SK-N-SH treated with all-trans-retinoic acid at 6 μM for 48 hours (cell line): ENCODE data around the gene PGAM5.

Experiments
- ATAC-seq: fragments of 200-7000 bp; cut with Tn5 transposase; 3 replicates; pipeline ENCODE4 v1.9.1; 2020; ENCODE audit warnings: mild to moderate bottlenecking, moderate library complexity
- ARNTL ChIP-seq: fragments of 450-650 bp; formaldehyde crosslinking; IDR thresholded peaks from 2 replicates; pipeline ENCODE4 v1.5.0; 2020; ENCODE audit warnings: low read depth, mild to moderate bottlenecking, moderate library complexity, borderline replicate concordance
- BACH2 ChIP-seq: fragments of 250-450 bp; sonication (Bioruptor Pico); IDR thresholded peaks from 2 replicates; pipeline ENCODE4 v1.9.0; 2021; ENCODE audit warnings: mild to moderate bottlenecking, borderline replicate concordance
- CREB5 ChIP-seq: fragments of 250-450 bp; sonication (Bioruptor Pico); IDR thresholded peaks from 2 replicates; pipeline ENCODE4 v1.5.1; 2020; ENCODE audit warnings: low read depth, mild to moderate bottlenecking, moderate library complexity
- CSDC2 ChIP-seq: fragments of 250-450 bp; sonication (Bioruptor Pico); IDR thresholded peaks from 2 replicates; pipeline ENCODE4 v1.5.0; 2020; ENCODE audit warnings: mild to moderate bottlenecking, moderate library complexity
- GLIS3 ChIP-seq: fragments of 250-450 bp; sonication (Bioruptor Pico); IDR thresholded peaks from 2 replicates; pipeline ENCODE4 v1.5.0; 2020; ENCODE audit warnings: mild to moderate bottlenecking, moderate library complexity
- ISL1 ChIP-seq: fragments of 250-450 bp; sonication (Bioruptor Pico); IDR thresholded peaks from 2 replicates; pipeline ENCODE4 v2.1.2; 2022; ENCODE audit warnings: mild to moderate bottlenecking, moderate library complexity
- OSR1 ChIP-seq: fragments of 250-450 bp; sonication (Bioruptor Pico); IDR thresholded peaks from 2 replicates; pipeline ENCODE4 v1.8.0; 2022; ENCODE audit warnings: moderate library complexity, mild to moderate bottlenecking, inconsistent platforms
- PPARA ChIP-seq: fragments of 250-450 bp; sonication (Bioruptor Pico); IDR thresholded peaks from 2 replicates; pipeline ENCODE4 v1.5.0; 2020; ENCODE audit warnings: mild to moderate bottlenecking, borderline replicate concordance
- RARB ChIP-seq: fragments of 250-450 bp; sonication (Bioruptor Pico); IDR thresholded peaks from 2 replicates; pipeline ENCODE4 v1.8.0; 2021; ENCODE audit warnings: mild to moderate bottlenecking, moderate library complexity
- SNAI2 ChIP-seq: fragments of 250-450 bp; sonication (Bioruptor Pico); IDR thresholded peaks from 2 replicates; pipeline ENCODE4 v1.5.0; 2020; ENCODE audit warnings: mild to moderate bottlenecking, moderate library complexity
- TCF4 ChIP-seq: fragments of 250-450 bp; sonication (Bioruptor Pico); IDR thresholded peaks from 2 replicates; pipeline ENCODE4 v1.8.0; 2021; ENCODE audit warnings: mild to moderate bottlenecking, moderate library complexity, borderline replicate concordance
- TOX ChIP-seq: fragments of 250-450 bp; sonication (Bioruptor Pico); IDR thresholded peaks from 2 replicates; pipeline ENCODE4 v1.8.0; 2021; ENCODE audit warnings: mild to moderate bottlenecking, moderate library complexity, borderline replicate concordance
- ZC3H10 ChIP-seq: fragments of 250-450 bp; sonication (Bioruptor Pico); IDR thresholded peaks from 2 replicates; pipeline ENCODE4 v1.5.1; 2021; ENCODE audit warnings: mild to moderate bottlenecking, moderate library complexity
- ZFP3 ChIP-seq: fragments of 250-450 bp; sonication (Bioruptor Pico); IDR thresholded peaks from 2 replicates; pipeline ENCODE4 v1.5.0; 2020; ENCODE audit warnings: mild to moderate bottlenecking, moderate library complexity
- ZNF565 ChIP-seq: fragments of 450-650 bp; formaldehyde crosslinking; conservative IDR thresholded peaks from 2 replicates; pipeline ENCODE4 v1.5.0; 2020; ENCODE audit warnings: low read depth, mild to moderate bottlenecking, moderate library complexity
- ZNF70 ChIP-seq: fragments of 450-650 bp; formaldehyde crosslinking; IDR thresholded peaks from 2 replicates; pipeline ENCODE4 v1.5.0; 2020; ENCODE audit warnings: mild to moderate bottlenecking, moderate library complexity
- TF ChIP-seq, protein P1 (sequence below): fragments of 250-450 bp; sonication (Bioruptor Pico); IDR thresholded peaks from 2 replicates; pipeline ENCODE4 v1.8.0; 2020; ENCODE audit warnings: mild to moderate bottlenecking, moderate library complexity, borderline replicate concordance
- TF ChIP-seq, protein P2 (sequence below): fragments of 250-450 bp; sonication (Bioruptor Pico); IDR thresholded peaks from 2 replicates; pipeline ENCODE4 v1.8.0; 2021; ENCODE audit warnings: low read depth, mild to moderate bottlenecking, moderate library complexity, borderline replicate concordance
- TF ChIP-seq, protein P3 (sequence below): fragments of 250-450 bp; sonication (Bioruptor Pico); IDR thresholded peaks from 2 replicates; pipeline ENCODE4 v1.5.1; 2021; ENCODE audit warnings: mild to moderate bottlenecking, moderate library complexity

The PGAM5 gene

GRCh38 chr12:132718644-132719043 lies 8.0 kb downstream of the PGAM5 start:
- no peak for ATAC-seq
- TF ChIP-seq, protein P1, sequence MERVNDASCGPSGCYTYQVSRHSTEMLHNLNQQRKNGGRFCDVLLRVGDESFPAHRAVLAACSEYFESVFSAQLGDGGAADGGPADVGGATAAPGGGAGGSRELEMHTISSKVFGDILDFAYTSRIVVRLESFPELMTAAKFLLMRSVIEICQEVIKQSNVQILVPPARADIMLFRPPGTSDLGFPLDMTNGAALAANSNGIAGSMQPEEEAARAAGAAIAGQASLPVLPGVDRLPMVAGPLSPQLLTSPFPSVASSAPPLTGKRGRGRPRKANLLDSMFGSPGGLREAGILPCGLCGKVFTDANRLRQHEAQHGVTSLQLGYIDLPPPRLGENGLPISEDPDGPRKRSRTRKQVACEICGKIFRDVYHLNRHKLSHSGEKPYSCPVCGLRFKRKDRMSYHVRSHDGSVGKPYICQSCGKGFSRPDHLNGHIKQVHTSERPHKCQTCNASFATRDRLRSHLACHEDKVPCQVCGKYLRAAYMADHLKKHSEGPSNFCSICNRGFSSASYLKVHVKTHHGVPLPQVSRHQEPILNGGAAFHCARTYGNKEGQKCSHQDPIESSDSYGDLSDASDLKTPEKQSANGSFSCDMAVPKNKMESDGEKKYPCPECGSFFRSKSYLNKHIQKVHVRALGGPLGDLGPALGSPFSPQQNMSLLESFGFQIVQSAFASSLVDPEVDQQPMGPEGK, result no peak
- no peak for TF ChIP-seq ZNF565 (CRISPR knock-in tag)
- TF ChIP-seq, protein P2, sequence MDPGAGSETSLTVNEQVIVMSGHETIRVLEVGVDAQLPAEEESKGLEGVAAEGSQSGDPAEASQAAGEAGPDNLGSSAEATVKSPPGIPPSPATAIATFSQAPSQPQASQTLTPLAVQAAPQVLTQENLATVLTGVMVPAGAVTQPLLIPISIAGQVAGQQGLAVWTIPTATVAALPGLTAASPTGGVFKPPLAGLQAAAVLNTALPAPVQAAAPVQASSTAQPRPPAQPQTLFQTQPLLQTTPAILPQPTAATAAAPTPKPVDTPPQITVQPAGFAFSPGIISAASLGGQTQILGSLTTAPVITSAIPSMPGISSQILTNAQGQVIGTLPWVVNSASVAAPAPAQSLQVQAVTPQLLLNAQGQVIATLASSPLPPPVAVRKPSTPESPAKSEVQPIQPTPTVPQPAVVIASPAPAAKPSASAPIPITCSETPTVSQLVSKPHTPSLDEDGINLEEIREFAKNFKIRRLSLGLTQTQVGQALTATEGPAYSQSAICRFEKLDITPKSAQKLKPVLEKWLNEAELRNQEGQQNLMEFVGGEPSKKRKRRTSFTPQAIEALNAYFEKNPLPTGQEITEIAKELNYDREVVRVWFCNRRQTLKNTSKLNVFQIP, result no peak
- TF ChIP-seq RARB (CRISPR knock-in tag), result no peak
- TF ChIP-seq TCF4 (CRISPR knock-in tag), result no peak
- no peak for TF ChIP-seq ZNF70 (CRISPR knock-in tag)

- ATAC-seq, result no peak
- TF ChIP-seq ARNTL (CRISPR knock-in tag), result no peak
- no peak for TF ChIP-seq ZC3H10 (CRISPR knock-in tag)
- TF ChIP-seq, protein P3, sequence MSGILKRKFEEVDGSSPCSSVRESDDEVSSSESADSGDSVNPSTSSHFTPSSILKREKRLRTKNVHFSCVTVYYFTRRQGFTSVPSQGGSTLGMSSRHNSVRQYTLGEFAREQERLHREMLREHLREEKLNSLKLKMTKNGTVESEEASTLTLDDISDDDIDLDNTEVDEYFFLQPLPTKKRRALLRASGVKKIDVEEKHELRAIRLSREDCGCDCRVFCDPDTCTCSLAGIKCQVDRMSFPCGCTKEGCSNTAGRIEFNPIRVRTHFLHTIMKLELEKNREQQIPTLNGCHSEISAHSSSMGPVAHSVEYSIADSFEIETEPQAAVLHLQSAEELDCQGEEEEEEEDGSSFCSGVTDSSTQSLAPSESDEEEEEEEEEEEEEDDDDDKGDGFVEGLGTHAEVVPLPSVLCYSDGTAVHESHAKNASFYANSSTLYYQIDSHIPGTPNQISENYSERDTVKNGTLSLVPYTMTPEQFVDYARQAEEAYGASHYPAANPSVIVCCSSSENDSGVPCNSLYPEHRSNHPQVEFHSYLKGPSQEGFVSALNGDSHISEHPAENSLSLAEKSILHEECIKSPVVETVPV (CRISPR knock-in tag), result no peak
- TF ChIP-seq CSDC2, result no peak
- TF ChIP-seq TOX (CRISPR knock-in tag), result no peak
- no peak for TF ChIP-seq RARB (CRISPR knock-in tag)
- no peak for TF ChIP-seq BACH2 (CRISPR knock-in tag)
- no peak for TF ChIP-seq TCF4 (CRISPR knock-in tag)
- no peak for TF ChIP-seq ZNF565 (CRISPR knock-in tag)
- TF ChIP-seq ISL1 (CRISPR knock-in tag), result no peak
- no peak for TF ChIP-seq ZNF70 (CRISPR knock-in tag)
- no peak for TF ChIP-seq OSR1 (CRISPR knock-in tag)
- no peak for TF ChIP-seq SNAI2 (CRISPR knock-in tag)
- no peak for TF ChIP-seq GLIS3 (CRISPR knock-in tag)
- no peak for TF ChIP-seq ZFP3 (CRISPR knock-in tag)
- TF ChIP-seq CREB5 (CRISPR knock-in tag), result no peak
These were observed 8.7 kb downstream of the PGAM5 start for GRCh38 chr12:132719141-132719953.

GRCh38 chr12:132719954-132720324 lies 9.3 kb downstream of the PGAM5 start:
- TF ChIP-seq ISL1 (CRISPR knock-in tag), result no peak
- no peak for TF ChIP-seq PPARA
- ATAC-seq, result no peak

GRCh38 chr12:132720606-132721345 lies 10.1 kb downstream of the PGAM5 start:
- TF ChIP-seq PPARA (no peak), ZNF70 (CRISPR knock-in tag) (no peak)
- ATAC-seq, result no peak
